ENCODE measurements around the gene WDFY3. TPM values are rescaled to one million over a fixed set of nuclear protein-coding genes. Genes with fewer than 3 reads are reported as not detected.

The WDFY3 gene
- total and polyA plus RNA-seq, 8 donors = 5.3 to 53.0 (median 29.6) TPM

DNA sequence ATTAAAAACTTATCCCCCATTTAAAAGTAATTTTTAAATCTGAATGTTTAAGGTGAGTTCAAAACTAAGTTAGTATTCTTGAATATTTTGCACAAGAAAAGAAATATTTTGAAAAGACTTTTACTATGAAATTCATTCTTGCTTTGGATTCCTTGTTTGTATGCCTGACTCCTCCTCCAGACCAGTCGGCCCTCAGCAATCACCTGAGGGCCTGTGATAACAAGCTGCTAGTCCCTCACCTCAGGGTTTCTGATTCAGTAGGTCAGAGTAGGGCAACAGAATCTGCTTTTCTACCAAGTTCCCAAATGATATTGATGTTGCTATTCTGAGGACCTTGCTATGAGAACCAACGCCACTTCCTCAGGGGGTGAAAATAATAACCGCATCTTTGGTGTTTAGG, 228.8 kb downstream of the WDFY3 start:
- 72 to 74% methylated on average over 3 of the region's 3 CpGs for WGBS, 2 donors
- Histone ChIP-seq H3K4me1 (no peaks in the 10 kb centered on the region), H3K36me3 (peaks cover 0 to 57% (median 20%) of the 10 kb centered on the region in 3 donors), H3K27me3 (no peaks in the 10 kb centered on the region), H3K4me3 (no peak overlapping the region), H3K9me3 (no peaks in the 10 kb centered on the region), H3K27ac (no peak overlapping the region)
- no peak for ATAC-seq
- no peak for FAIRE-seq
- intact Hi-C loops (cut with DNase I) = no loop called here
- no peak for DNase-seq
- TF ChIP-seq, protein P1, sequence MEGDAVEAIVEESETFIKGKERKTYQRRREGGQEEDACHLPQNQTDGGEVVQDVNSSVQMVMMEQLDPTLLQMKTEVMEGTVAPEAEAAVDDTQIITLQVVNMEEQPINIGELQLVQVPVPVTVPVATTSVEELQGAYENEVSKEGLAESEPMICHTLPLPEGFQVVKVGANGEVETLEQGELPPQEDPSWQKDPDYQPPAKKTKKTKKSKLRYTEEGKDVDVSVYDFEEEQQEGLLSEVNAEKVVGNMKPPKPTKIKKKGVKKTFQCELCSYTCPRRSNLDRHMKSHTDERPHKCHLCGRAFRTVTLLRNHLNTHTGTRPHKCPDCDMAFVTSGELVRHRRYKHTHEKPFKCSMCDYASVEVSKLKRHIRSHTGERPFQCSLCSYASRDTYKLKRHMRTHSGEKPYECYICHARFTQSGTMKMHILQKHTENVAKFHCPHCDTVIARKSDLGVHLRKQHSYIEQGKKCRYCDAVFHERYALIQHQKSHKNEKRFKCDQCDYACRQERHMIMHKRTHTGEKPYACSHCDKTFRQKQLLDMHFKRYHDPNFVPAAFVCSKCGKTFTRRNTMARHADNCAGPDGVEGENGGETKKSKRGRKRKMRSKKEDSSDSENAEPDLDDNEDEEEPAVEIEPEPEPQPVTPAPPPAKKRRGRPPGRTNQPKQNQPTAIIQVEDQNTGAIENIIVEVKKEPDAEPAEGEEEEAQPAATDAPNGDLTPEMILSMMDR (IDR thresholded peaks at IDR 0.05) = no peak

- intact Hi-C loops (cut with DNase I) = no loop called here
- no peak overlapping the region for H3K4me3 ChIP-seq
- H3K9me3 ChIP-seq = no peaks in the 10 kb centered on the region
- H3K27me3 ChIP-seq = no peaks in the 10 kb centered on the region
- no peak for DNase-seq
- H3K27ac ChIP-seq = no peak overlapping the region
- TF ChIP-seq, protein P1 (IDR thresholded peaks at IDR 0.05) = no peak
- peaks cover 0 to 40% (median 3%) of the 10 kb centered on the region in 3 donors for H3K36me3 ChIP-seq
- no peak for ATAC-seq
- FAIRE-seq = peak; percentile 53
- no peaks in the 10 kb centered on the region for H3K4me1 ChIP-seq
Observed at GRCh38 chr4:84734037-84734436, 232.5 kb downstream of the WDFY3 start.

GRCh38 chr4:84733343-84734033, 233.0 kb downstream of the WDFY3 start:
- WGBS, 2 donors = 93 to 97% methylated on average over 13 of the region's 13 CpGs
- ATAC-seq (no peak), FAIRE-seq (no peak), DNase-seq (no peak)
- no peaks in the 10 kb centered on the region for H3K27me3 ChIP-seq
- H3K9me3 ChIP-seq = no peaks in the 10 kb centered on the region
- TF ChIP-seq, protein P1 (IDR thresholded peaks at IDR 0.05) = no peak
- H3K4me3 ChIP-seq = no peak overlapping the region
- intact Hi-C loops (cut with DNase I) = no loop called here
- no peak overlapping the region for H3K27ac ChIP-seq
- H3K4me1 ChIP-seq = no peaks in the 10 kb centered on the region
- H3K36me3 ChIP-seq = peaks cover 0 to 36% (median 3%) of the 10 kb centered on the region in 3 donors

DNA sequence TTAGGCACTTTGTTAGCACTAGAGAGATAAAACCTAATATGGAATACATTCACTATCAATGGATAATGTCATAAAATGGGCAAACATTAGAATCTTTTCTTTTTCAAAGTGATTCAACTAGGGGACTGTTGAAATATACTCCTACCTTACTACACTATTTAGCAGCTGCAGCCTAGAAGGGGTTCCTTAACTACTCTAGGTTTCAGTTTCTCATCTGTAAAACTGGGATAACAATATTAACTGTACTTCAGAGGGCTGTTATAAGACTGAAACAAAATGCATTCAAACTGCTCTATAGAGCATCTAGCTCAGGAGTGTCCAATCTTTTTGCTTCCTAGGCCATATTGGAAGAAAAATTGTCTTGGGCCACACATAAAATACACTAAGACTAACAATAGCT, 236.1 kb downstream of the WDFY3 start:
- no peak for ATAC-seq
- Histone ChIP-seq H3K4me3 (no peak overlapping the region), H3K27me3 (no peaks in the 10 kb centered on the region), H3K27ac (no peak overlapping the region), H3K9me3 (no peaks in the 10 kb centered on the region), H3K4me1 (no peaks in the 10 kb centered on the region), H3K36me3 (peaks cover 0 to 15% (median 0%) of the 10 kb centered on the region in 3 donors)
- TF ChIP-seq, protein P1 (IDR thresholded peaks at IDR 0.05) = no peak
- intact Hi-C loops (cut with DNase I) = no loop called here
- no peak for DNase-seq
- FAIRE-seq = no peak

- ATAC-seq (no peak), FAIRE-seq (no peak), DNase-seq (no peak)
- H3K36me3 ChIP-seq = peaks cover 0 to 3% (median 0%) of the 10 kb centered on the region in 3 donors
- TF ChIP-seq, protein P1 (IDR thresholded peaks at IDR 0.05) = no peak
- no peak overlapping the region for H3K4me3 ChIP-seq
- H3K27me3 ChIP-seq = no peaks in the 10 kb centered on the region
- H3K9me3 ChIP-seq = no peaks in the 10 kb centered on the region
- no peak overlapping the region for H3K27ac ChIP-seq
- peaks cover 0 to 8% (median 0%) of the 10 kb centered on the region in 3 donors for H3K4me1 ChIP-seq
- 77 to 80% methylated on average over 1 of the region's 1 CpG for WGBS, 2 donors
- intact Hi-C loops (cut with DNase I) = no loop called here
Observed at GRCh38 chr4:84727491-84727890, 239.0 kb downstream of the WDFY3 start.
